Jurkat, Clone E6-1 (cell line): Measurements from ENCODE around the gene HSPA4.
A peak's percentile ranks its signal among the peaks of the same experiment; 100 is the strongest.

Experiments
- DNase-seq: peaks from one replicate; pipeline ENCODE4 v3.0.0-alpha.2; 2011; ENCODE audit warnings: low read depth, low spot score
- H3K4me3 ChIP-seq: 2 replicates; pipeline ENCODE4 v1.5.1; 2011; ENCODE audit warnings: mild to moderate bottlenecking, low read length, control low read depth, moderate library complexity

Gene HSPA4

DNA sequence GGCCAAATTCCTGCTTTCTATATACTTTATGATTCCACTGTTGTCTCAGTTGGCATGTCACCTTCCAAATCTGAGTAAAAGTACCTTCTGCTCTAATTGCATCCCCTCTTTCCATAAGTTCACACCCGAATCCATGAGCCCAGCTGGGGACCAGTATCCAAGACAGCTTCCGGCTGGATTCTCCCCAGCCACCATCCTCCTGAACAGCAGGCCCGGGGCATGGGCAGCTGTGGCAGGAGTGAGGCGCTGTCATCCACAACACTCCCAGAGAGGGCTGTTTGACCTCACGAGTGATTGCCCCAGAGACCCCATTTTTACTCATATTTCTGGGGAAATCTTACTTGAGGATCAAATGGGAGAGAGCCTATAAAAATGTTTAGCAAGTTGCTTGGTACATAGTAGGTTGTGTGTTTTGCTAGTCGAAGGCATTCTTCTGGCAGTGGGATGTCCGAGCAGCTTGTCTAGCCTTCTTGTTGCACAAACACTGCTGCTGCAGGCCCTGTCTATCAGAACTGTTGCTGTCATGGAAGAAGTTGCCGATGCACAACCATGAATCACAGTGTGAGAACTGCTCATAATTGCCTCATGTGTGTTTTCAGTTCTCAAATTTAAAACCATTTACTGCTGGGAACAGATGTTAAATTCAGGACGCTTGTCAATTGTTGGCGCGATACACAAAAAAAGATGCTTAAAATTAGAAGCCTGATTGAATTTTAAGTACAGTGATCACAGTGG, 93.8 kb downstream of the HSPA4 start:
- no peak for DNase-seq
- H3K4me3 ChIP-seq = no peak overlapping the region

DNA sequence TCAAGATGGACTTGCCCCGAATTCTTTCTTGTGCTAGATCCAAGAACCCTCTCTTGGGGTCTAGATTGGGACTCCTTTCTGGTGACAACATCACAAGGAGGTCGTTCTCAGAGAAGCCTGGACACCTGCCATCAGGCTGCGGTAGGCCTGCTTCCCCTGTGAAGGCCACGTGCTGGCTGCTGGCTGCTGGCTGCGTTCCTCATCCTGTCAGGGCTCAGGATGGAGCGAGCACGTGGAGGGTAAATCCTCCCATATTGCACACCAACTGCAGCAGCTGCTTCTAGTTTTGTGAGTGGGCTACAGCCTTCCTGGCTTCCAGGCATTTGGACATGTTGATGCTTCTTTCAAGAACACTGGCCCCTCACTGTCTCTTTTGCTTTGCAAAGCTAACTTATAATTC, 95.6 kb downstream of the HSPA4 start:
- peak; percentile 47 for DNase-seq

DNA sequence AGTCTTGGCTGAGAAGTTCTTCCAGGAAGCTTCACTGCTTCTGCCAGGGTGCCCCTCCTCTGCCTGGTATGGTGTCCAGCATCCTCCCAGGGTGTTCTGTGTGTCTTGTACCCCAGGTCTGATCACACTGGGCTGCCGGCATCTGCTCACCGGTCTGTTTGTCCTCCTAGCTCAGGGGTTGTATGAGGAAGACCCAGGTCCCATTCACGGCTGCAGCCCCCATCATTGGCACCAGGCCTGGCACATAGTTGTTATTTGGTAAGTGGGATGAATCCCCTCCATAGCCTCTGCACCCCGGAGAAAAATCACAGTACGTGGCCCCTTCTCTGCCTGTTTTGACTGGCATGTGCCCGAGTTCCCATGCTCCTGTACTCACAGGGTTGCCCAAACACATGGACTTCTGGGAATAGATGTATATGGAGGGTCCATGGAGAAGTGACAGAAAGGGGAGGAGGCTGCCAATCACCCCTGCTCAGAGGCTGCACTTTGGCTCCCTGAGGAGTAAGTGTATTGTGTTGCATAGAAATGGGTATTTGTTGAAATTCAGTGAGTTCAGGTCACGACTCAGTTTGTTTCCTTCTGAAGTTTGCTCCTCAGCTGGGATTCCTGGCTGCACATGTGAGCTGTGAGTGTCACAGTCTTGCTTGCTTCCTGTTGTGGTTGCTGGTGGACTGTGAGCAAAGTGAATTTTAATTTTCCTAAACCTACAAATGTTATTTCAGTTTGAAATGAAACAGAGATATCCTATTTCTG, 96.2 kb downstream of the HSPA4 start:
- DNase-seq = peak; percentile 44
- no peak overlapping the region for H3K4me3 ChIP-seq

More for the DNA sequence above, 95.6 kb downstream of the HSPA4 start:
- H3K4me3 ChIP-seq = no peak overlapping the region

DNA sequence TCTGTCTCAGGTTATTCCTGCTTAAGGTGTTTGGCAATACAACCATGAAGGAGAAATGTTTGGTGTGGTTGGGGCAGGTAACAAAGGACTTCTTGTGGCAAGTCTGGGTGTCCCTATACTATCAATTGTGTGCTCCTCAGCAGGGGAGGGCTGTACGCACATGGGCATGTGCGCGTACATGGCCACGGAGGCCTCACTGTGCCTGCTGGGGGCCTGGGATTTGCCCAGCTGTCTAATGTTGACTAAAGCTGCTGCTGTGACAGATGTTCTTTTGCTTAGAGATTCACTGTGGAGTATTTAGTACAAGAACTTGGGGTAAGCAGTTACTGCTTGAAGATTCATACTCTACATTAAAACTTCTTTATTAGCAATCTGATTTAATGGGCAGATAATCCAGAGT, 97.5 kb downstream of the HSPA4 start:
- no peak for DNase-seq
- H3K4me3 ChIP-seq = no peak overlapping the region

DNA sequence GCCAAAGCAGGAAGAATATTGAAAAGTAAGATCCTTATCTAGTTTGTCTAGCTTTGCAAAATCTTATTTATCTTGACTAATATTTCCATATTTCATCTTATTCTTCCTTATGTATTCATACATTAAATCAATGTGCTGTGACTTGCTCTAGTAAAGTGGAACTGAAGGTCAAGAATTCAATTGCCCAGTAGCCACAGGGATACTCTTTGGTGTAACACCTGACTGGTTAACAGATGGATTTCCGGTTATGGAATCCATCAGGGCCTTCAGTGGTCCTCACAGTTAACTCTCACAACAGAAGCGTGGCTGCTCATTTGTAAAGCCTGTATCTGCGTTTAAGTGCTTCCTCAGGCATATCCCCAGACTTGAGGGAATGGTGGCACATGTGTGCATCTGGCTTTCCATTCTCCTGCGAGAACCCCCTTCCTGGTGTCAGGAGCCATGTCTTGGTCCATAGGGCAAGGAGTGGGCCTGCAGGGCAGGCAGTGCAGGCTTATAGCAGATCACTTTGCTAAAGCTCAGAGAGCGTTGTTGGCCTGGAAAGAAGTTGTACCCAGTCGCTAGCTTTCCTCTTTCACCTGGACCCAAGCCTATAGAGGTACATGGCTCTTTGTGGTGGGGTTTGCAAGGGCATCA, 99.2 kb downstream of the HSPA4 start:
- H3K4me3 ChIP-seq = no peak overlapping the region
- no peak for DNase-seq

DNA sequence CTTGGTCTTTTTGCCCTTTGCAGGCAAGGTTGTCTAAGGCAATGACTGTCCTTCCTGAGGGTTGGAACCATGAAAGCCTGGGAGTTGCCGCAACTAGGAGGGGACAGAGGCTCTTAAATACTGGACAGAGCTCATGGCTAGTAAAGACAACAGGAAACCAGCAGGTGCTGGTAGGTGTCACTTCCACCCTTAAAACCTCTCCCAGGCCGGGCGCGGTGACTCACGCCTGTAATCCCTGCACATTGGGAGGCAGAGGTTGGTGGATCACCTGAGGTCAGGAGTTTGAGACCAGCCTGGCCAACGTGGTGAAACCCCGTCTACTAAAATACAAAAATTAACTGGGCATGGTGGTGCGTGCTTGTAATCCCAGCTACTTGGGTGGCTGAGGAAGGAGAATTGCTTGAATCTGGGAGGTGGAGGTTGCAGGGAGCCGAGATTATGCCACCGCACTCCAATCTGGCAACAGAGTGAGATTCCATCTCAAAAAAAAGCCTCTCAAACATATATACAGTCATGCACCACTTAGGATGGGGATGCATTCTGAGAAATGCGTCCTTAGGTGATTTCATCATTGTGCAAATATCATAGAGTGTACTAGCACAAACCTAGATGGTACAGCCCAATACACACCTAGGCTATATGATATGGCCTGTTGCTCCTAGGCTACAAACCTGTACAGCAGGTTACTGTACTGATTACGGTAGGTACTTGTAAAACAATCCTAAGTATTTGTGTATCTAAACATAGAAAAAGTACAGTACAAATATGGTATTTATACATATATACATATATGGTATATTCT, 102.7 kb downstream of the HSPA4 start:
- DNase-seq = no peak
- H3K4me3 ChIP-seq = no peak overlapping the region

DNA sequence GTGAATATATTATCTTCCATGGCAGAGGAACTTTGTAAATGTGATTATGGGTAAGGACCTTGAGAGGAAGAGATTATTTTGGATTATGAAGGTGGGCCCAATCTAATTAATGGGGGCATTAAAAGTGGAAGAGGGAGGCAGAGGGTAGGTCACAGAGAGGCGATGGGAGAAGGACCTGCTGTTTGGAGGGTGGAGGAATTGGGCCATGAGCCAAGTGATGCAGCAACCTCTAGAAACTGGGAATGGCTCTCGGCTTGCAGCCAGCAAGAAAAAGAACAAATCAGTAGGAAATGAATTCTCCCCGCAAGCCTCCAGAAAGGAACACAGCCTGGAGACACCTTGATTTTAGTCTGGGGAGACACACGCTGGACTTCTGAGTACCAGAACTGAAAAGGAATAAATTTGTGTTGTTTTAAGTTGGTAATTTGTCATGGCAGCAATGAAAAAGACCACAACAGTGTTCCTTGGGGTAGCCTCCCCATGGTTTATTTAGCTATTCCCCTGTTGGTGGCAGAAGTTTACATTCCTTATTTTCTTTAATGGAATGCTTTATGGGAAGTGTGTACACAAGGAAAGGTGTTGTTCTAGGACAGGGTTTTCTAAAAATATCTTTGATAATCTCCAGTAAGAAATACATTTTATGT, 103.6 kb downstream of the HSPA4 start:
- no peak overlapping the region for H3K4me3 ChIP-seq
- no peak for DNase-seq
